LHCN-M2 (cell line): ENCODE results near the gene MIGA2. TPM values are rescaled to one million over a fixed set of nuclear protein-coding genes. Genes with fewer than 3 reads are reported as not detected.

Source experiments
- DNase-seq: peaks from one replicate; pipeline ENCODE4 v3.0.0-alpha.2; 2012; ENCODE audit warnings: low read depth
- total RNA-seq: library from RNA; depleted of rRNA; stranded (reverse); fragments of >200 nt; gene quantifications from 2 replicates; pipeline ENCODE4 v1.2.3, GENCODE V29; 2014

MIGA2 gene
- total RNA-seq, 1 experiment from 2014 or later = 29.1 TPM

DNA sequence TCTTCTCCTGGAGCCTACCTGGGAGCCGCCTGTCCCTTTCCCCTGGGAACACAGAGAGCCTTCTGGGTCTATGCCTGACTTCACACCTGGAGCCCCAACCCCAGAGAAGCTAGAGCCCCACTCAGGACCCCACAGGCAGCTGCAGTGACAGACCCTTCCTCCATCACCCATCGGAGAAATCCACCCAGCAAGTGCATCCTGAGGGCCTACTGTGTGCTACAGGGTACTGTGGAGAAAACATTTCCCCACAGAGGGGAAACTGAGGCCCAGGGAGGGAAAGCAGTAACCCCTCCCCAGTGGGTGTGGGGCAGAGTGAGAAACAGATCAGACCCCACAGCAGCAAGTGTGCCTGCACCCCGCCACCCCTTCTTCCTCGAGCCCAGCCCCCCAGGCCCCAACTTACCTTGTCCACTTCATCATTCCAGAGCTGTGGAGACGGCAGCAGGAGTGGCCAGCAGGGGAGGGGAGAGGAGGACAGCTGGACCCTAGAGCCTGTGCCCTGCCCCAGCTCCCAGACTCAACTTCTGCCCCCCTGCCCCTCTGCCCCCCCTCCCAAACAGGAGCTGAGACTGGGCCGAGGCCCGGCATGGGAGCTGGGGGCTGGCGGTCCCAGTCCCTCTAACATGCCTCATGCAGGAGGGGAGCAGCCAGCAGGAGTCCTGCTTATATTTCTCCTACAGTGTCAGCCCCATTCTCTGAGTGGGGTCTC, 26.0 kb upstream of the MIGA2 start:
- no peak for DNase-seq

DNA sequence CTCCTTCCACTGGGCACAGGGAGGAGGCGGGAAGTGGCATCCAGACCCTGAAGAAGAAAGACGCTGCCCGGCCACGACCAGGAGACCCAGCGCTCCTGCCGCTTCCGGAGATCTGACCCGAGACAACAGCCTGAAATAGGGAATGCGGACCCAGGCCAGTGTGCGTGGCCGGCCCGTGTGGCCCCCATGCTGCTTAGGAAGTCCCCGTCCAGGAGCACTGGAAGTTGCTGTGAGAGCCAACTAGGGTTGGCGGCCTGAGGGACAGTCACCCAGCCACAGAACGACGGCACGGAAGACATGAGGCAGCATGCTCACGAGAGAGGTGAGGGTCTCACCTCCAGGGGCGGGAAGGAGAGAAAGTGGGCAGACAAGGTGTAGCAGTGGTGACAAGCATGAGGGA, 25.3 kb upstream of the MIGA2 start:
- DNase-seq = no peak

DNA sequence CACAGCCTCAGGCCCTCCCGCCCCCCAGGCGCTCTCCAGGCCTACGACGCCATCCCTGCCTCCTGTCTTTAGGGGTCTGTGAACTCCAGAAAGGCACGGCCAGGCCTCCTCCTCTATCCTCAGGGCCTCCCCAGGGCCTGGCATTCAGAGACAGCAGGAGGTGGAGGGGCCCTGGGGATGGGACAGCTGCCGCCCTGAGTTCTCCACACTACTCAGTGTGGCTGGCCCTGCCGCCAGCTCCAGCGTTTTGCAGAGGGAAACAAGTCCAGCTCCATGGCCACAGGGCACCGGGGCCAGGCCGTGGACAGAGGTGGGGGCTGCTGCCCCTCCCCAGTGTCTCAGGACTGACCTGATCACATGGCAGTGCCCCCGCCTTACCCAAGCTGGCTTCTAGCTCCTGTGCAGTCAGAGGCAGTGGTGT, 24.7 kb upstream of the MIGA2 start:
- DNase-seq = no peak

DNA sequence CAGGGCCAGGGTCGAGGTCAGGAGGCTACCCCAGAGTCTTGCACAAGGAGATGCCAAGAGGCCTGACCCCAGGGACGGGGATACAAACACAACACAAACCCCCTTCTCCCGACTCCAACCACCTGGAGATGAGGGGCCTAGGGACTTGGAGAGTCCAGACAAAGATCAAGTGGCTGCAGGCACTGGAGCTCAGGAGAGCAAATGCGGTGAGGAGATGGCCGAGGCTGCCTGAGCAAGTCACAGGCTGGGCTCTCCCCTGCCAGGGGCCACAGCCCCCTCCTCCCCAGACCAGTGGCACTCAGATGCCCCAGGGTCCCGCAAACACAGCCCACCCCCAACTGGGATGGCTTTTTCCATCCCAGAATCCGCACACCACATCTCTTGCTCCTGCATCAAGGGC, 24.1 kb upstream of the MIGA2 start:
- DNase-seq = no peak

DNA sequence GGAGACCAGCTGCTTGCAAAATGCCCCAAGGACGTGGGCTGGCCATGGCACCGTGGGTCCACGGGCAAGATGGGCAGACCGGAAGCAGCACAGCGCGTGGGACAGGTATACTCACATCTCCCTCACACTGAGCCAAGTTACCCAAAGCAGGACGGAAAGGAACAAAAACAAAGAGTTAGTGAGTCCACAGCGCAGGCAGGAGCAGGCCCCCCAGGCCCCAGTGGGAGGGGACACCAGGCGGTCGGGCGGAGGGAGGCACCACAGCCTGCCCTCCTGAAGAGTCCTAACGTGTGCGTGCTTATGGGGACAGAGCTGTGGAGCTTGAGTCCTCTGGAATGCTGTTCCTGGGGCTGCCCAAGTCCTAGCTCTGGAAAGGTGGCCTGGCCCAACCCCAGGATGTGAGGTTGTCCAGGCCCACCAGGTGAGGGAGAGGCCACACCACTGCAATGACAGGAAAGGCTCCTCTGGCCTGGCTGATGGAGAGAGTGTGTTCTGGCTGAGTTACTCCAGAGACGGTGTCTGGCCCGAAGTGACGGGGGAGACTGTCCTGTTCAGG, 23.5 kb upstream of the MIGA2 start:
- no peak for DNase-seq

DNA sequence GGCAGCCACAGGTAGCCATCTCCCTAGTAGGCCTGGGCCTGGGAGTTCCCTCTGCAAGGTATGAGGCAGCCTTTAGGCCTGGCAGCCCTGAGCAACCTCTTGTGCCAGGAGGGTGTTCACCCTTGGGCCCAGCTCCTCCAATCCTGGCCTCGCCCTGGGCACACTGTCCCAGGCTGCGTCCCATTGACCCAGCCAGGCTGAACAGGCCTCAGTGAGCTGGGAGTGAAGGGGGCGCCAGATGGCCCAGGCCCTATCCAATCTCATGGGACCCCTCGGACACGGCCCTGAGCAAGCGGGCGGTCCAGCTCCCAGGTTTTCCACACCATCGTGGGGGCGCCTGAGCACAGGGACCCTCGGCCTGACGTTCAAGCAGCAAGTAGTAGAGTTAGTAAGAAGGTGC, 22.8 kb upstream of the MIGA2 start:
- no peak for DNase-seq

DNA sequence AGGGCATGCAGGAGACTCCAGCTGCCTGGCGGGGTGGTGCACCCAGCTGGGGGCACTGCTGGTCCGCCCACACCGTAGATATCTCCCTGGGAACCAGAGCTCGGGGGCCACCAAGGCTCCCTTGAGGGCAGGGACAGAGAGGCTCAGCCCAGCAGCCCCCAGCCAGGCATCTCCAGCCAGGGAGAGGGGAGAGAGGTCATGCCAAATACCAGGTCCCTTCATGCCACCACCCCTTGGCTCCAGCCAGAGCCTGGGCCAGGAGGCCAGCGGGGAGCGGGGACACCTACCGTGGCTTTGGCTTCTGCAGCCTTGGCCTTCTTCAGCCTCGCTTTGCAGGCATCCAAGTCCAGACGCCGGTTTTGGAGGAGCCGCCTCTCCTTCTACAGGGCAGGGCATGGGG, 22.3 kb upstream of the MIGA2 start:
- no peak for DNase-seq

DNA sequence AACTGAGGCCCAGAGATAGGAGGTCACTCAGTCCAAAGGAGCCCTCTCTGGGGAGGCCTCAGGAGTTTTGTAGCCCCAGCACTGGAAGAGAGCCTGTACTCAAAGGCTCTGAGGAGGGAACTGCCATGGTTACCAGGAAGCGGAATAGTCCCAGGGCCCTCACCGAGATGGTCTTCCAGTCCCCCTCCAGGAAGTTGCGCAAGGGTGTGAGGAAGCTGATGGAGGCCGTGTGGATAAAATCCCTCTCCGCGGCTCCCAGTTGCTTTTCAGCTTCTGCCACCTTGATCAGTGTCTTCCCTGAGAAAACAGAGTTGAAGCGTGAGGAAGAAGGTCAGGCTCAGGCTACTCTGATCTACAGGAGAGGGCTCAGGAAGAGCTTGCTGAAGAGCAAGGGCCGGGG, 21.8 kb upstream of the MIGA2 start:
- DNase-seq = no peak

DNA sequence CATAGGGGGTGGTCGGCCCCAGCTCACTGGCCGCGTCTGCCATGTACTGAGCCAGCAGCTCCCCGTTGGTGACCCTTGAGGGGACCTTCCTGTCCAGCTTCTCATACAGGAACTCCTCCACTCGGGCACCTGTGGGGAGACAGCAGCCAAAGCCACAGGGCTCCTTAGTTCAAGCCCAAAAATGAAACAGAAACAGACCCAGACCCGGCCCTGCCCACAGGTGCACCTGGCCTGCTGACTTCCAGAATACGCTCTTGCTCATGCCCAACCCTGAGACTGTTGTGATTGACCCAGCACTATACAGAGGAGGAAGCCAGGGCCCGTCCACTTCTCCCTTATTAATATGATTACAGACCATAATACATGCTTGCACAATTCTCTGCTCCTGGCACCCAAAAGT, 15.3 kb upstream of the MIGA2 start:
- no peak for DNase-seq

DNA sequence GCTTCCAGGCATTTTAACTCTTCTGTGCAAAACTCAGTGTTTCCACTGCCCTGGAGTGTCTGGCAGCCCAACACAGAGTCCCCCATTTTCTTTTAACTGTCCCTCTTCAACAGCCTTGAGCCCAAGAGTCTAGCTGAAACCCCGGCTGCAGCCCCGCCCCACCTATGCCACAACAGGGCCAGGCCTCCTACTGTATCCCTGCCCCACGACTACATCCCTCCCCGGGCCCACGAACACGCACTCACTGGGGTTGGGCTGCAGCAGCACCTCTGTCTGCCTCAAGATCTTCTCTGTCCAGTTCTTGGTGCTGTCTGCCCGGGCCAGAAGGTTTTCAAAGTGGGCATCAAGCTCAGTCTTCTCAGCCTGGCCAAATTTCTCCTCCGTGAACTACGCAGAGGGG, 14.4 kb upstream of the MIGA2 start:
- no peak for DNase-seq

DNA sequence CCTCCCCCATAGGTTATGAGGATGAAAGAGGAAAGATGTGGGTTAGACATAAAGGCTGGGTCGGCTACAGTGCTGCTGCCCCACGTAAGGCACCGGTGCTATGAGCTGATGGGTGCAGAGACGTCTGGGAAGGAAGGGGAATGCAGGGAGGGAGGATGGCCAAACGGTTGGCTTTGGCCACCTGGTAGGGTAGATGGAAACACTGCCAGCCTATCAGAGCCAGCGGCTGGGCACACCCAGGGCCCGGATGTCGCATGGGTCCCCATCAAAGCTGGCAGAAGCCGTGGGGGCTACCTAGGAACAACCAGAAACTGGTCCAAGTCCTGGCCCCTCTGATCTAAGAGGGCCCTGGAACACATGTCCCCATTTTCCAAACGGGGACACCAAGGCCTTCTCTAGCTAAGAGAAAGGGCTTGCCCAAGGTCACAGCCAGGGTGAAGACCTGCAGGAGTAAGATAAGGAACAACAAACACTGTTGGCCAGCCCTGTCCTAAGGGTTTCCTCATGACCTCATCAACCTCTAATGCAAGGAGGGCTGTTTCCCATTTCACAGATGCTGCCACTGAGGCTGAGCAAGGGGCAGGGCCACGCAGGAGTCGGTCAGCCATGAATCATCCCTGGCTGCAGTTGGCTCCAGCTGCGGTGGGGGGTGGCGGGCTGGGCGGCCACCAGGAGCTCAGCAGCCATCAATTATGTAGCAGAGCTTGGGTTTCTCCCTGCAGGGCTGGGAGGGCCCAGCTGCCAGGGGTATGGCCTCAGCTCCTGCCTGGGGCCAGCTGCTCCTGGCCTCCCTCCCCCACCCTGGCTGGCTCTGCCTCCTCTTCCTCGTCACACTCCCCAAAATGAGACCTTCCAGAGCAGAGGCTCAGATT, 13.2 kb upstream of the MIGA2 start:
- DNase-seq = peak; percentile 94

DNA sequence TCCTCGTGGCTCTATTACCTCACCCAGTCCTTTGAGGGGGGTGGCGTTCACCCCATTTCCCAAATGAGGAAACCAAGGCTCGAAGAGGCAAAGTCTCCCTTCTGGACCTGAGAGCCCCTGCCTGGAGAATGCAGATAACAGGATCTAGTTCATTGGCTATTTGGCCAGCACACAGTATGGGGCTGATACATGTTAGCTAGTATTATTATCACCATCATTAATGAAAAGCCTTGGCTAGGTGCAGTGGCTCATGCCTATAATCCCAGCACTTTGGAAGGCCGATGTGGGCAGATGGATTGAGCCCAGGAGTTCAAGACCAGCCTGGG, 12.6 kb upstream of the MIGA2 start:
- no peak for DNase-seq

DNA sequence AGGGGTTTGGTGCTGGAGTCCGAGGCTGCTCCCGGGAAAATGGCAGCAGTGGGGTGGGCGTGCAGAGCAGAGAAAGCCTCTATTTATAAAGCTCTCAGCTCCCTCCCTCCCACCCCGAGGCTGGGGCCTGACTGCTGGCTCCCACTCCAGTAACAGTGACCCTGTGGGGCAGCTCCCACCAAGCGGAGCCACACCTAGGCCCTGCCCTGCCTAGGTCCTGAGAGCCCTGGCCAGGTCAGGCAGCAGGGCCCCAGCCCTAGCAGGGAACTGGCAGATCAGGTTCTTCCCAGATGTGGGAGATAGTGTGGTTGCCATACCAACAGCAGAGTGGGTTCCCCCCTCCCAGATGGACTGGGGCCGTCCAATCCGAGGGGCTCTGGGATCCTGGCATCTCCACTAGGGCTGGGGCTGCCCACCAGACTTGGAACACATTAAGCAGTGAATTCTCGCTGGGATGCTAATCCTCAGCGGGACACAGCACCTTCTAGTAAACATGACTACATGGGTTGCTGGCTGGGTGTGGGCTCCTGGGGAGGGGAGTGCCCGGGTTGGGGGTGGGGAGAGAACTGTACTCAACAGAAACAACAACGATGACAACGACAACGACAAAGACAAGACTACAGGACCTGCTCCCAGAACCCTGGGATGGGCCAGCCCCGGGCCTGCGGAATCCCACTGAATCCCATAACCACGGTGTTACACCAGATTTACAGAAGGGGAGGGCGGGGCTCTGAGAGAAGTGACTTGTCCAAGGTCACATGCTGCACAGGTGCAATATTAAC, 9.8 kb upstream of the MIGA2 start:
- no peak for DNase-seq

DNA sequence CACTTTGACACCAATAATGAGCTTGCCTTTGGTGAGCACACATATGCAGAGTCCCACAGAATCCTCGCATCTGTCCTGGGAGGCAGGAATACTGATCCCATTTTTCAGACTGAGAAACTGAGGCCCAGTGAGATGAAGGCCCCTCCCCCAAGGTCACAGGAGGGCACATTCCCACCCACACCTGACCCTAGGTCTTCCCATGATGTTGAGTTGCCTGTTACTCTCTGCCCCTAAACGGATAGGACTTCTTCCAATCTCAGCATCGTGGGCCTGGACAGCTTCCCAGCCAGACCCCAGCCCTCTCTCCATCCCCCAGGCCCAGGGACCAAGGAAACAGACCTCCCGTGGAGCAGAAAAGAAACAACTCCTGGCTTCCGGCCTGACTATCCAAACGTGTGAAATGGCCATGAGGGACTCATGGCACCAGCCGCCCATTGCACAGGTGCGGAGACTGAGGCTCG, 9.2 kb upstream of the MIGA2 start:
- DNase-seq = peak; percentile 26

DNA sequence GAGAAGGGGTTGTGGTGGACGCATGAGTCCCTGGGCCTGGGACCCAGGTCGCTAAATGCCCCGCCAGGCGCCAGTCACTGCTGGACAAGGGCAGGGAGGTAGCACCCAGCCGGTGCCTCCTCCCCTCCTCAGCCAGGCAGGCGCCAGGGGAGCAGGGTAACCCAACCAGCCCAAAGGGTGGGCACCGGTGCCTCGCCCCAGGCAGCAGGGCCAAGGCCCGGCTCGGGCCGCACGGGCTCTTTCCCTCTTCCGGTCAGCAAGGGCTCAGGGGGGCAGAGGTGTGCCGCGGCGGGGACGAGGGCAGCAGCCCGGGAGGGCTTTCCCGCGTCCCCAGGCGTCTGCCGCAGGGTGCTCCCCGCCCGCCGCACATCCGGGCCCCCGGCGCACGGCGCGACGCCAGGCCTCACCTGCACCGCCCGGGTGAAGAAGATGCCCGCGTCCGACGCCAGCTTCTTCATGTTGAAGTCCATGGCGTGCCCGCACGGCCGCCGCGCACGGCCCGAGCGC, 8.7 kb upstream of the MIGA2 start:
- peak; percentile 21 for DNase-seq

DNA sequence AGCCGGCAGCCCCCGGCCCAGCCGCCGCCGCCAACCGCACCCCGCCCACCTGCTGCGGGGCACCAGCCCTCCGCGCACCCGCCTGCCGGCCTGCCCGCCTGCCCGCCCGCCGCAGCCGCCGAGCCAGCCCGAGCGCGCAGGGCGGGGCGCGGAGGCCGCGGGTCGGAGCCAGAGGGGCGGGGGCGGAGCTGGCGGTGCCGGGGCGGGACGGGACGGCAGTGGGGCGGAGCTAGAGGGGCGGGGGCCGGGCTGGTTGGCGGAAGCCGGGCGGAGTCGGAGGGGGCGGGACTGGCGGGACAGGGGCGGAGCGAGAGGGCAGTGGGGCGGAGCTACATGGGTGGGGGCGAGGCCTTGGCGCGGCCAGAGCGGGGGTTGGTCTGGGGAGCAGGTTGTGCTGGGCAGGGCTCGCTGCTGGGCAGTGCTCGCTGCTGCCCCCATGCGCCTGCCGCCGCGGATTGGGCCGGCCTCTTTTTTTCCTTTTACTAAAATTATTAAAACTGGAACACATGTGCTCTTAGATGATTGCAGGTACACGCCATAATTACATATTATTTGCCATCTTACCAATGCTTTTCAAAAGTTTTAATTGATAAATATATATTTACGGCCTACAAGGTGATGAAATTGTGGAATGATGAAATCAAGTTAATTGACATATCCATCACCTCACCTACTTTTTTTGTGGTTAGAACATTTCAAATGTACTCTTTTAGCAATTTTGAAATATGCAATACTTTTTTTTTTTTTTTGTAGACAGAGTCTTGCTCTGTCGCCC, 8.0 kb upstream of the MIGA2 start, which contains the start of gene SH3GLB2:
Gene SH3GLB2, minus strand, starts transcription at position 140 of the 775 bp plus-strand sequence. CDS start 177 bp downstream, outside the sequence.
- DNase-seq = peak; percentile 87

DNA sequence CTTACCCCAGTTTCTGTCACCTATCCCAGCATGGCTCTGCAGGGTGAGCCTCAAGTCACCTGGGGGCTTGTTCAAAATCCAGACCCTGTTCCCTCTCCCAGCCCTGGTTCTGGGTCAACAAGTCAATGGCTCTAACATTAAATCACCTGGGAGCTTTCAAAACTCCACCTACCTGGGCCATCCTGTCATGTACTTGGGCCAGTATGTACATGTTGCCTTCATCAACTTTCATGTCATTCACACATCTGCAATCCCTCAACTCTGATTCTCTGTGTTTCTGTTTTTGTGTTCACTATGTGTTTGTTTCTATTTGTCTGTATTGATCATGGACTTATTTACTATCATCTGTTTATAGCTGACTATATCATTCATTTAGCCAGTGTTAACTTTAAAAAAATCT, 6.2 kb upstream of the MIGA2 start:
- no peak for DNase-seq

DNA sequence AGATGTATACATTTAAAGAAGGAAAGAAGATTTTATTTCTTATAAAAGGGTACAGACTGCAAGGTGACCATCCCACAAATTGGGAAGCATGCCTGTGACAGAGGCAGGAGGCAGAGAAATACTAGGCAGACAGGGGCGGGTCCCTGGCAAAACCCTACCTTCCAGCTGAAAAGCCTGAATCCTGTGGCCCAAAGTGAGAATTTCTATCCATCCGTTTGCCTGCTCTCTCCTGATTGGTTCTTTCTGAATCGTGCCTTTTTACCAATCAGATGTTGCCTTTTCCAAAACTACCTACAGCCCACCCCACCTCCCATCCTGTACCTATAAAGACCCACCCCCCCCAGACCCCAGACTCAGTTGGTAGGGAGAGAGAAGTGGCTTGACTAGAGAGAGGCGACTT, 4.9 kb upstream of the MIGA2 start:
- no peak for DNase-seq

DNA sequence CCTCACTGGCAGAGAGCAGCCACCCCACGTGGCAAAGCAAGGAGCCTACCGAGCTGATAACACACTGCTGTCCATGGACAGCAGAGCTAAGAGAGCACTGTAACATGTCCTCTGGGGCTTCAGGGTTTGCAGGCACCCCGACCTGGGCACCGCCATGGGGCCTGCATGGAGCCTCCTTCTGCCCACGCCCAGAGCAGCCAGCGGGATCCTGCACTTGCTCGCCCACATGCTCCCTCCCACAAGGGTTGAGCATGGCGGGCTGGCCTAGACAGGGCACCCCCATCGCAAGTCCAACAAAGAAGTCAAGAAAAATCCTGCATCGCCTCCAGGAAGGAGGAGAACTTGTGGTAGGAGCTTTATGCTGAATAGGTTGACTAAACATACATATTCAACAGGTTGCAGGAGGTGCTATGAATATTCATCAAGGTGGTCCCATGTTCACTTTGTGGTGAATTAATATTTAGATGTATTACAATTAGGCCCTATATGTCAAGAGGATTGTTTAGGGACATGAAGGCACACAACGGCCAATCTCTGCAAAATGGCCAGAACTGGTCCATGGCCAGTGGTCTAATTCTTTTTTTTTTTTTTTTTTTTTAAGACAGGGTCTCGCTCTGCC, 3.8 kb upstream of the MIGA2 start:
- DNase-seq = no peak

DNA sequence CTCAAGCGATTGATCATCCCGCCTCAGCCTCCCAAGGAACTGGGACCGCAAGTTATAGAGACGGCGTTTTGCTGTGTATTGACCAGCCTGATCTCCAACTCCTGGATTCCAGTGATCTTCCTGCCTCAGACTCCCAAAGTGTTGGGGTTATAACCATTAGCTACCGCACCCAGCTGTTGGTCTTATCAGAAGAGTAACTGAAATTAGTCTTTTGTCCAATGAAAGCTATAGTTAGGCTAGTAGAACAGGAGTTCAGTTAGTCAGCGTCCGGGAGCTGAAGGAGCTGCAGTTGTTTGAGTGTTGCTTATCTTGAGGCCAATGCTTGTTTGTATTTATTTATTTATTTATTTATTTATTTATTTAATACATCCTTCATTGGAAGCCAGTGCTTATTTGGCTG, 3.2 kb upstream of the MIGA2 start:
- DNase-seq = no peak
